ENCODE data around the gene TTLL5. TPM values are rescaled to one million over a fixed set of nuclear protein-coding genes. Genes with fewer than 3 reads are reported as not detected.

Gene TTLL5
- polyA plus RNA-seq, 1 of the 3 experiments (the other 2 are of a cell fraction): 9.6 TPM

DNA sequence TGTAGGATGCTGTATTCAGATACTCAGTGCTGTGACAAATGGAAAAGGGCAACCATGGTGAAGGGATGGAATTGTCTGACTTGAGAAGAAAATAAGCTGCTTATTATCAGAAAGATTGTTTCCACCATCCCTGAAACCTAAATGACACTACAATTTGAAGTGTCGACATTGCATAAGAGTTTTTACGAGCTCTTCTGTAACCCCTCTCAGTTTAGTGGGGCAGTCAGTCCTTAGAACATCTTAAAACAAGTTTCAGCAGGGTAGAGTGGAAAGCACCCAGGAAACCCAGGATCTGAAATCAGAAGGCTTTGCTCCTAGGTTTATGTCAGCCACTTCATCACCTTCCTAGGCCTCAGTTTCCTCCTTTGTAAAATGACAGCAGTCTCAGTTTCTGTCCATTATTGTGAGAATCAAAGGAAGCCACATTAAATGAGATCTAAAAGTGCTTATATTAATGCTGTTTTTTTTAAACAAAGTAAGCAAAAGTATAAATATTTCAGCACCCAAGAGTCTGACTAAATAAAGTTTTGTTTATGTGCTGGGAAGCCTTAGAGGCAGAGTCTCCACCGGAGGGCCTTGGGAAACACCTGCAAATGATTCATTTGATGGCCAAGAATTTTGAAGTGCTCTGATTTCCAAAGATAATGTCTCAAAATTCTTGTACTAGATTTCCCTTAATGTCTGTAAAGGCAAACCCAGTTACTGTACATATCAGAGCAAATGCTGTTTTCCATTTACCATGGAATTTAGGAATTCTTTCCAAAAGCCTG lies 326.3 kb downstream of the TTLL5 start (continued):
- TF ChIP-seq, protein P1, sequence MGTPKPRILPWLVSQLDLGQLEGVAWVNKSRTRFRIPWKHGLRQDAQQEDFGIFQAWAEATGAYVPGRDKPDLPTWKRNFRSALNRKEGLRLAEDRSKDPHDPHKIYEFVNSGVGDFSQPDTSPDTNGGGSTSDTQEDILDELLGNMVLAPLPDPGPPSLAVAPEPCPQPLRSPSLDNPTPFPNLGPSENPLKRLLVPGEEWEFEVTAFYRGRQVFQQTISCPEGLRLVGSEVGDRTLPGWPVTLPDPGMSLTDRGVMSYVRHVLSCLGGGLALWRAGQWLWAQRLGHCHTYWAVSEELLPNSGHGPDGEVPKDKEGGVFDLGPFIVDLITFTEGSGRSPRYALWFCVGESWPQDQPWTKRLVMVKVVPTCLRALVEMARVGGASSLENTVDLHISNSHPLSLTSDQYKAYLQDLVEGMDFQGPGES (IDR thresholded peaks at IDR 0.05; ENCODE audit: low read depth, low read length): no peak
- TF ChIP-seq RCOR1 (IDR thresholded peaks at IDR 0.05; ENCODE audit: low read length): no peak
- TF ChIP-seq CHD2 (IDR thresholded peaks at IDR 0.05; ENCODE audit: low read length, partially characterized antibody): no peak
- TF ChIP-seq MXI1 (IDR thresholded peaks at IDR 0.05; ENCODE audit: low read depth, low read length): no peak
- no peak for TF ChIP-seq USF1 (IDR thresholded peaks at IDR 0.05; ENCODE audit: borderline replicate concordance, low read depth)
- no peak for TF ChIP-seq NFIC (IDR thresholded peaks at IDR 0.05; ENCODE audit: borderline replicate concordance)
- no peak for TF ChIP-seq SIN3A (IDR thresholded peaks at IDR 0.05; ENCODE audit: borderline replicate concordance, low read depth, low read length)

- Histone ChIP-seq H3F3A (replicated peaks; ENCODE audit: insufficient read depth) (no peaks in the 10 kb centered on the region), H3K27me3 (ENCODE audit: insufficient read depth) (no peaks in the 10 kb centered on the region), H3K4me2 (no peak overlapping the region), H2AFZ (ENCODE audit: low read depth) (no peak overlapping the region), H3K9ac (no peak overlapping the region), H4K20me1 (ENCODE audit: insufficient read depth) (no peaks in the 10 kb centered on the region), H3K9me3 (no peaks in the 10 kb centered on the region), H3K36me3 (replicated peaks in 1 of 2; ENCODE audit: control insufficient read depth in 1 of 2, insufficient read depth in 2 of 2, low read length in 1 of 2) (peaks cover 18 to 41% of the 10 kb centered on the region in 2 experiments), H3K4me3 (ENCODE audit: low read depth in 2 of 2, low read length in 1 of 2) (no peak overlapping the region), H3K4me1 (ENCODE audit: control insufficient read depth in 1 of 2, insufficient read depth in 2 of 2, low read depth in 1 of 2, low read length in 1 of 2) (peaks cover 4 to 23% of the 10 kb centered on the region in 2 experiments; a peak in 3 of 4 replicates), H3K27ac (ENCODE audit: low read depth in 2 of 2, low read length in 1 of 2) (no peak overlapping the region), H3K9me2 (no peaks in the 10 kb centered on the region), H3K79me2 (ENCODE audit: insufficient read depth) (peaks cover 18% of the 10 kb centered on the region)
- no peak for TF ChIP-seq NFIC (IDR thresholded peaks at IDR 0.05; ENCODE audit: borderline replicate concordance)
- no peak for TF ChIP-seq FOSL2 (IDR thresholded peaks at IDR 0.05; ENCODE audit: borderline replicate concordance, low read depth)
- no peak for TF ChIP-seq EP300 (IDR thresholded peaks at IDR 0.05; ENCODE audit: borderline replicate concordance in 1 of 2, low read depth in 1 of 2, low read length in 1 of 2)
- TF ChIP-seq FOXM1 (IDR thresholded peaks at IDR 0.05; ENCODE audit: low read depth): no peak
- CTCF ChIA-PET: interaction anchor here (1.2 to 2.3 kb wide), 7 partner anchors 9 to 280 kb away, joined by 3 to 16 read pairs (median 7); no protein-coding TSS in a partner anchor
- no peak for DNase-seq
- 74% methylated on average over 6 of the region's 6 CpGs for WGBS (ENCODE audit: low lambda C conversion rate)
- POLR2A ChIA-PET: no interaction called here
Measured at GRCh38 chr14:75989134-75989533, 328.1 kb downstream of the TTLL5 start.

DNA sequence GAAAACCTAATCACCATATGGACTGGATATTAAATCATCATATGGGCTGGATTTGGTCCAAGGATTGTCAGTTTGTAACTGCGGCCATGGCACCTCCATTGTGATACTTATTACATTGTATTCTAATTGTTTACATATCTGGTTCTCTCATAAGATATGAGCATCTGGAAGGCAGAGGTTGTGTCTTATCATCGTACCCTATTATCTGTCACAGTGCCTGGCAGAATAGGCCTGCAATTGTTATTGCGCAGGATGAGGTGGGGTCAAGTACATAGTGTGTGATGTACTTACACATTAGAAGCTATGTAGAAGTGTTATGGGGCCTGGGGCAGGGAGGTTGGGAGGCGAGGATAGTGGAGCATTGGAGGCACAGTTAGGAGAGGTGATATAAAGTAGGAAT lies 329.3 kb downstream of the TTLL5 start:
- Histone ChIP-seq H4K20me1 (ENCODE audit: insufficient read depth) (no peaks in the 10 kb centered on the region), H3K9me2 (no peaks in the 10 kb centered on the region), H3K4me3 (ENCODE audit: low read depth in 2 of 2, low read length in 1 of 2) (no peak overlapping the region), H2AFZ (ENCODE audit: low read depth) (no peak overlapping the region), H3K36me3 (replicated peaks in 1 of 2; ENCODE audit: control insufficient read depth in 1 of 2, insufficient read depth in 2 of 2, low read length in 1 of 2) (peaks cover 21 to 53% of the 10 kb centered on the region in 2 experiments), H3K27ac (ENCODE audit: low read depth in 2 of 2, low read length in 1 of 2) (no peak overlapping the region; a peak in 1 of 4 replicates), H3K79me2 (ENCODE audit: insufficient read depth) (peaks cover 18% of the 10 kb centered on the region), H3F3A (replicated peaks; ENCODE audit: insufficient read depth) (no peaks in the 10 kb centered on the region), H3K4me2 (no peak overlapping the region), H3K27me3 (ENCODE audit: insufficient read depth) (no peaks in the 10 kb centered on the region), H3K4me1 (ENCODE audit: control insufficient read depth in 1 of 2, insufficient read depth in 2 of 2, low read depth in 1 of 2, low read length in 1 of 2) (peaks cover 4 to 16% of the 10 kb centered on the region in 2 experiments; a peak in 3 of 4 replicates), H3K9ac (no peak overlapping the region), H3K9me3 (no peaks in the 10 kb centered on the region)
- 88% methylated on average over 4 of the region's 4 CpGs for WGBS (ENCODE audit: low lambda C conversion rate)
- CTCF ChIA-PET: interaction anchor here (0.7 to 2.3 kb wide), 11 partner anchors 8 to 413 kb away, joined by 3 to 16 read pairs (median 6); no protein-coding TSS in a partner anchor
- POLR2A ChIA-PET: no interaction called here
- DNase-seq: peak; percentile 60
- TF ChIP-seq MAX (IDR thresholded peaks at IDR 0.05; ENCODE audit: low read depth) (no peak), FOXJ3 (CRISPR knock-in tag; IDR thresholded peaks at IDR 0.05) (peak; percentile 53), PBX3 (IDR thresholded peaks at IDR 0.05) (no peak), USF1 (IDR thresholded peaks at IDR 0.05; ENCODE audit: borderline replicate concordance, low read depth) (no peak), RCOR1 (IDR thresholded peaks at IDR 0.05; ENCODE audit: low read length) (peak; percentile 69; the same call in 1 of the 2 replicates), POLR2AphosphoS5 (IDR thresholded peaks at IDR 0.05; ENCODE audit: low read depth, low read length) (no peak), TAF1 (IDR thresholded peaks at IDR 0.05; ENCODE audit: borderline replicate concordance, low read depth, low read length) (no peak), EP300 (IDR thresholded peaks at IDR 0.05; ENCODE audit: borderline replicate concordance in 1 of 2, low read depth in 1 of 2, low read length in 1 of 2) (peak in 1 of 2 experiments; percentile 62; a peak in 1 of 4 replicates), ELF1 (IDR thresholded peaks at IDR 0.05) (no peak), SMC3 (IDR thresholded peaks at IDR 0.05; ENCODE audit: low read depth, low read length) (no peak), FOSL2 (IDR thresholded peaks at IDR 0.05; ENCODE audit: borderline replicate concordance, low read depth) (no peak), JUND (IDR thresholded peaks at IDR 0.05) (no peak)

All from SK-N-SH (cell line).